Small intestine (tissue), 7 donors: ENCODE results near the gene NEDD4L. TPM values are rescaled to one million over a fixed set of nuclear protein-coding genes. Genes with fewer than 3 reads are reported as not detected.
"Not testable (repeated sequence)": the region's sequence is repeated elsewhere in the genome, so short reads cannot be mapped to it uniquely, and the experiment has no call there.

Experiments
- DNase-seq, 2 donors: peaks; one replicate each; pipeline versions ENCODE4 v3.0.0 to v3.0.0-alpha.2; 2013
- FAIRE-seq: peaks from 2 replicates; lab custom pipeline; 2012; peaks lifted over from hg19 to GRCh38; lab: Jason Lieb, UNC
- H3K27ac ChIP-seq, 3 donors: one replicate each; pipeline ENCODE4 v1.5.1; 2013; ENCODE audit warnings: low read length in 2 of 3, mild to moderate bottlenecking in 2 of 3, control low read depth in 1 of 3, inconsistent platforms in 1 of 3, low read depth in 1 of 3, moderate library complexity in 1 of 3
- H3K27me3 ChIP-seq, 3 donors: one replicate each; pipeline ENCODE4 v1.6.1; 2013; ENCODE audit warnings: low read length in 3 of 3, inconsistent platforms in 1 of 3; ENCODE audit not compliant: control insufficient read depth in 3 of 3, insufficient read depth in 3 of 3
- H3K36me3 ChIP-seq, 3 donors: one replicate each; pipeline ENCODE4 v1.6.1; 2013; ENCODE audit warnings: low read length in 3 of 3, inconsistent platforms in 1 of 3, low read depth in 1 of 3, mild to moderate bottlenecking in 1 of 3, moderate library complexity in 1 of 3; ENCODE audit not compliant: control insufficient read depth in 3 of 3, insufficient read depth in 2 of 3
- H3K4me1 ChIP-seq, 3 donors: one replicate each; pipeline ENCODE4 v1.6.1; 2013; ENCODE audit warnings: low read length in 2 of 3, inconsistent platforms in 1 of 3, low read depth in 1 of 3, mild to moderate bottlenecking in 1 of 3, moderate library complexity in 1 of 3; ENCODE audit not compliant: control insufficient read depth in 3 of 3, insufficient read depth in 2 of 3
- H3K4me3 ChIP-seq, 3 donors: one replicate each; pipeline ENCODE4 v1.5.1; 2013; ENCODE audit warnings: low read length in 3 of 3, control low read depth in 1 of 3, inconsistent platforms in 1 of 3, low read depth in 1 of 3, mild to moderate bottlenecking in 1 of 3, moderate library complexity in 1 of 3
- H3K9me3 ChIP-seq, 2 donors: one replicate each; pipeline ENCODE4 v1.6.1; 2013; ENCODE audit warnings: low read depth in 1 of 2, low read length in 1 of 2; ENCODE audit not compliant: control insufficient read depth in 2 of 2, insufficient read depth in 1 of 2
- WGBS, 3 donors: extraction: QIAGEN DNeasy Blood & Tissue Kit; methylation state at CpG; one replicate each; pipeline ENCODE4 v1.1.7; 2013; 5-methylcytosine and 5-hydroxymethylcytosine counted together
- polyA plus RNA-seq, 4 donors: library from polyadenylated mRNA; stranded (reverse) in 3 of 4; unstranded in 1 of 4; fragments of 200-250 nt in 3 of 4; fragments of 120-200 nt in 1 of 4; gene quantifications; one replicate each; pipeline versions ENCODE4 v1.2.1 to v1.2.3, GENCODE V29; 2013
- donor health status: healthy with polysubstance abuse.
- donor health status: control.
- donor health status: control.
- donor health status: Bipolar disorder and iron deficiency.
- donor health status: healthy.

NEDD4L gene
- polyA plus RNA-seq, 4 donors = 36.5 to 113 (median 96.2) TPM

GRCh38 chr18:58275176-58275575 lies 231.2 kb downstream of the NEDD4L start:
- Histone ChIP-seq H3K27me3 (no peaks in the 10 kb centered on the region), H3K9me3 (no peaks in the 10 kb centered on the region), H3K27ac (peak overlapping the region in 1 of 3 donors; percentile 31), H3K4me1 (peaks cover under 1 to 49% (median 8%) of the 10 kb centered on the region in 3 donors), H3K36me3 (peaks cover 0 to 22% (median 0%) of the 10 kb centered on the region in 3 donors), H3K4me3 (no peak overlapping the region)
- WGBS, 3 donors = 45 to 78% (median 56%) methylated on average over 1 of the region's 1 CpG
- DNase-seq (peak; percentile 45 to 56), FAIRE-seq (no peak)

GRCh38 chr18:58276789-58277739 lies 233.0 kb downstream of the NEDD4L start:
- H3K27me3 ChIP-seq = no peaks in the 10 kb centered on the region
- H3K4me3 ChIP-seq = no peak overlapping the region
- 17 to 65% (median 35%) methylated on average over 10 of the region's 10 CpGs for whole genome bisulfite sequencing, 3 donors
- peaks cover 0 to 26% (median 0%) of the 10 kb centered on the region in 3 donors for H3K36me3 ChIP-seq
- H3K4me1 ChIP-seq = peaks cover 0 to 49% (median 11%) of the 10 kb centered on the region in 3 donors
- peak overlapping the region; percentile 74 to 87 (median 76) for H3K27ac ChIP-seq
- DNase-seq (peak; percentile 66 to 78), FAIRE-seq (no peak)
- no peaks in the 10 kb centered on the region for H3K9me3 ChIP-seq

GRCh38 chr18:58279504-58280175 lies 235.6 kb downstream of the NEDD4L start:
- no peak overlapping the region for H3K4me3 ChIP-seq
- no peak overlapping the region for H3K27ac ChIP-seq
- DNase-seq (no peak), FAIRE-seq (no peak)
- no peaks in the 10 kb centered on the region for H3K27me3 ChIP-seq
- H3K9me3 ChIP-seq = no peaks in the 10 kb centered on the region
- H3K36me3 ChIP-seq = peaks cover 0 to 12% (median 0%) of the 10 kb centered on the region in 3 donors
- WGBS, 3 donors = 80 to 87% (median 84%) methylated on average over 7 of the region's 7 CpGs
- peaks cover 0 to 62% (median 13%) of the 10 kb centered on the region in 3 donors for H3K4me1 ChIP-seq

- H3K36me3 ChIP-seq = peaks cover 0 to 14% (median 0%) of the 10 kb centered on the region in 3 donors
- 58 to 75% (median 73%) methylated on average over 8 of the region's 8 CpGs for WGBS, 3 donors
- H3K4me3 ChIP-seq = no peak overlapping the region
- peaks cover 0 to 63% (median 14%) of the 10 kb centered on the region in 3 donors for H3K4me1 ChIP-seq
- H3K27me3 ChIP-seq = no peaks in the 10 kb centered on the region
- H3K27ac ChIP-seq = no peak overlapping the region
- peak in 1 of 2 donors; percentile 57 for DNase-seq
- no peaks in the 10 kb centered on the region for H3K9me3 ChIP-seq
- no peak for FAIRE-seq
Measured at GRCh38 chr18:58280191-58280590, 236.2 kb downstream of the NEDD4L start.

GRCh38 chr18:58282872-58283271 lies 238.8 kb downstream of the NEDD4L start:
- FAIRE-seq = not testable (repeated sequence)

GRCh38 chr18:58284699-58285448 lies 240.8 kb downstream of the NEDD4L start:
- H3K4me3 ChIP-seq = no peak overlapping the region
- peaks cover 0 to 9% (median 0%) of the 10 kb centered on the region in 3 donors for H3K36me3 ChIP-seq
- H3K4me1 ChIP-seq = peaks cover 0 to 65% (median 11%) of the 10 kb centered on the region in 3 donors
- DNase-seq (peak; percentile 53 to 67), FAIRE-seq (no peak)
- H3K9me3 ChIP-seq = no peaks in the 10 kb centered on the region
- H3K27ac ChIP-seq = peak overlapping the region; percentile 87 to 94 (median 94)
- no peaks in the 10 kb centered on the region for H3K27me3 ChIP-seq
- 52 to 70% (median 55%) methylated on average over 6 of the region's 6 CpGs for WGBS, 3 donors

More at GRCh38 chr18:58282872-58283271, 238.8 kb downstream of the NEDD4L start:
- peaks cover 0 to 11% (median 0%) of the 10 kb centered on the region in 3 donors for H3K36me3 ChIP-seq
- H3K4me1 ChIP-seq = peaks cover 0 to 62% (median 12%) of the 10 kb centered on the region in 3 donors
- not testable (repeated sequence) for H3K27me3 ChIP-seq, H3K4me3 ChIP-seq, H3K27ac ChIP-seq, DNase-seq, H3K9me3 ChIP-seq
- 94 to 96% (median 96%) methylated on average over 10 to 11 of the region's 11 CpGs for WGBS, 3 donors

GRCh38 chr18:58285449-58286130 lies 241.6 kb downstream of the NEDD4L start:
- WGBS, 3 donors = 16 to 67% (median 40%) methylated on average over 4 of the region's 4 CpGs
- DNase-seq = peak; percentile 71 to 89
- peaks cover 0 to 4% (median 0%) of the 10 kb centered on the region in 3 donors for H3K36me3 ChIP-seq
- peak; percentile 92 for FAIRE-seq
- H3K27ac ChIP-seq = peak overlapping the region; percentile 87 to 94 (median 94)
- no peaks in the 10 kb centered on the region for H3K9me3 ChIP-seq
- peaks cover 0 to 58% (median 8%) of the 10 kb centered on the region in 3 donors for H3K4me1 ChIP-seq
- H3K4me3 ChIP-seq = no peak overlapping the region
- no peaks in the 10 kb centered on the region for H3K27me3 ChIP-seq
